Hepatocyte (in vitro differentiated cells): ENCODE measurements around the gene UPK3B.
"Not testable (repeated sequence)": the region's sequence is repeated elsewhere in the genome, so short reads cannot be mapped to it uniquely, and the experiment has no call there.

Source experiments
- CTCF ChIP-seq: fragments of 200-600 bp; sonication (generic); IDR thresholded peaks from 2 replicates; pipeline ENCODE4 v1.5.1; 2016; ENCODE audit warnings: antibody characterized with exemption, mild to moderate bottlenecking; ENCODE audit not compliant: poor library complexity
- EZH2 ChIP-seq: fragments of 200-600 bp; sonication (generic); IDR thresholded peaks from 2 replicates; pipeline ENCODE4 v1.6.1; 2016; ENCODE audit warnings: antibody characterized with exemption, mild to moderate bottlenecking, borderline replicate concordance
- EZH2phosphoT487 ChIP-seq: fragments of 200-600 bp; sonication (generic); IDR thresholded peaks from one replicate; pipeline ENCODE4 v1.6.1; 2018; ENCODE audit warnings: antibody characterized with exemption, mild to moderate bottlenecking, low read depth, moderate library complexity; ENCODE audit not compliant: unreplicated experiment, severe bottlenecking

GRCh38 chr7:76471556-76472221 is 38.7 kb upstream of the UPK3B start:
- TF ChIP-seq CTCF, EZH2, EZH2phosphoT487: not testable (repeated sequence)
